GM21381 (cell line): Measurements from ENCODE around the gene SRCAP.

Experiments used
- ATAC-seq: cut with Tn5 transposase; IDR thresholded peaks from one replicate; pipeline ENCODE4 v1.9.1; 2021; ENCODE audit warnings: mild to moderate bottlenecking, moderate library complexity; ENCODE audit not compliant: unreplicated experiment

Gene SRCAP

GRCh38 chr16:30787613-30788378 lies 88.8 kb downstream of the SRCAP start:
- ATAC-seq: no peak
